A549 treated with CORT108297 at 1 μM for 4 hours (cell line): Measurements from ENCODE around the gene ARSI. TPM values are rescaled to one million over a fixed set of nuclear protein-coding genes. Genes with fewer than 3 reads are reported as not detected.

Source experiments
- total RNA-seq: library from RNA; stranded (reverse); fragments of 200-300 nt; extraction: Qiagen RNA extraction; gene quantifications from 5 replicates; pipeline ENCODE4 v1.2.3, GENCODE V29; 2022

The ARSI gene
- 30.7 to 50.7 TPM (median 44.2 TPM) in 5 replicates for total RNA-seq

DNA sequence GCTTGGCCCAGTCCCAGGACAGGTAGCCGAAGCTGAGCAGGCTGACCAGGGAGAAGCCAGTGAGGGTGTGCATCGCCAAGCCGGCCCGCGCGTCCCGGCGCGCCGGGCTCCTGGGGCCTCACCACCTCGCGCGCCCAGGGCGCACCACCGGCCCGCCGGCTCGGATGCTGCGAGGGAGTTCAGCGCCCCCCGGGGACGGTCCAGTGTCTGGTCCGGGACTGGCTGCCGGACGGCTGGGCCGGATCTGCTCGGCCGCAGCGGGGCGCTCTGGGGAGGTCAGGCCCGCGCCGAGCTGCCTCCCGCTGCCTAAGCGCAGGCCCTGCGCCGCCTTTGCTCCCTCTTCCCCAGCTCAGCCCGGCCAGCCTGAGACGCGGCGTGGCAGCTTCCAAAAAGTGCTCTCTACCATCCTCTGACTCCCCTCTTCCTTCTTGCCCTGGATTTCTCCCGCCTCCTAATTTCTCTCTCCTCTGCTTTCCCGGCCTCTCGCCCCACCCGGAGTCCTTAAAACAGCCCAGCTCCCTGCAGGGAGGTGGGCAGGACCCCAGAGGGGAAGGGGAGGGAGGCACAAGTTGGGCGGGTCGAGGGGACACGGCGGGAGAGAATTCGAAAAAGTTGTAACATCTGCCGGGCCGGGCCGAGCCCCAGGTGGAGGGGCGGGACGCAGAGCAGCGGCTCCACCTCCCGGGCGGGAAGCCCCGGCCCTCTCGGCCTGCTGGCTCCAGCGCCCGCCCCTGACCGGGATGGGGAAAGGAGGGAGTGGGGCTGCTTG, at the start of gene ARSI:
ARSI (minus strand) TSS at position 605 of the 769 bp plus-strand sequence; CDS start at position 73, 532 bp downstream.

DNA sequence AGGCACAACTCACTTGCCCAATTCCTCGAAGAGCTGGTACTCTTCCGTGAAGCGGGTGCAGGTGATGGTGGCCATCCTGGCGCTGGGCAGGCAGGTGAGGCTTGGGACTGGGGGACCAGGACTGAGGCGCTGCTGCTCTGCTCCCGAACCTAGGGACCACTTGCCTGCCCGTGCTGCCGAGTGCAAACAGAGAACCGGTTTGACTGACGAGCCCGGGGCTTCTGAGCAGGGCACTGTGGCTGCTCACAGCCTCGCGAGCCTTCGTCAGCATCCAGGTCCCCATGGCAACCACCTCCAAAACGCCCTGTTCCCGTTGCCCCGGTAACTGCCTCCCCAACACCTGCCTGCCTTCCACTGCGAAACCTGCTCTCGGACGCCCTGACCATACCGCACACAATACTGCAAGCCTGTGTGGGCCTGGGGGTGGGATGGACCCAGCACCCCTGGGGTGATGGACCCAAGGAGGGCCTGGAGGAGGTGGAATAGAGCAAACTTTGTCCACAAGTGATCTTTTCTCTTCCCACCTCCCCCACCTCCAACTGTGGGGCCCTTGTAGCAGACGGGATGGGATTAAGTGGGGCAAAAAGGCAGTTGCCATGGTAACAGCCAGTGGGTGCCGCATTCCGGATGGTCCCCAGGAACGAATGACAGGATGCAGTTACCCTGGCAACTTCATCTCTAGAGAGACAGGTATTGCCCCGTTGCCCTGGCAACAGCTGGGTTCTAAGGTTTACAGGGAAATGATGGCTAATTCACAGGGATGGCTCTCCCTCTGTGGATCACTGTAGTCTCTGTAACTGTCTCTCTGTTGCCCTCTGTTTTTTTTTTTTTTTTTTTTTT, 12.9 kb downstream of the ARSI start, which contains the start of gene CAMK2A:
CAMK2A (minus strand) TSS at position 223 of the 840 bp plus-strand sequence; CDS start at position 75, 148 bp downstream.

Other genes starting within 250 kb of the ARSI start
- gene CSF1R, start 216.4 kb downstream of the ARSI start, total RNA-seq: 0.11 to 0.22 TPM (median 0.15 TPM) in 5 replicates
- gene PDGFRB, start 147.1 kb downstream of the ARSI start, total RNA-seq: 0.10 to 0.35 TPM (median 0.30 TPM) in 5 replicates
- gene CDX1, start 136.1 kb downstream of the ARSI start, total RNA-seq: not detected in 5 replicates
- gene SLC6A7, start 112.8 kb downstream of the ARSI start, total RNA-seq: 0.02 to 0.05 TPM (median 0.03 TPM) in 4 of 5 replicates, not detected in the other
- 0.76 to 1.3 TPM (median 0.86 TPM) in 5 replicates for gene CAMK2A, start 13.1 kb downstream of the ARSI start, total RNA-seq
- gene TCOF1, start 54.8 kb upstream of the ARSI start, total RNA-seq: 71.2 to 88.1 TPM (median 83.5 TPM) in 5 replicates
- gene CD74, start 110.0 kb upstream of the ARSI start, total RNA-seq: 0.09 to 0.13 TPM (median 0.10 TPM) in 4 of 5 replicates, not detected in the other
- gene RPS14, start 146.8 kb upstream of the ARSI start, total RNA-seq: 2,953 to 3,095 TPM (median 3,059 TPM) in 5 replicates
- gene NDST1, start 205.2 kb upstream of the ARSI start, total RNA-seq: 49.9 to 71.9 TPM (median 62.0 TPM) in 5 replicates